ENCODE data around the gene LIAS.

The LIAS gene

DNA sequence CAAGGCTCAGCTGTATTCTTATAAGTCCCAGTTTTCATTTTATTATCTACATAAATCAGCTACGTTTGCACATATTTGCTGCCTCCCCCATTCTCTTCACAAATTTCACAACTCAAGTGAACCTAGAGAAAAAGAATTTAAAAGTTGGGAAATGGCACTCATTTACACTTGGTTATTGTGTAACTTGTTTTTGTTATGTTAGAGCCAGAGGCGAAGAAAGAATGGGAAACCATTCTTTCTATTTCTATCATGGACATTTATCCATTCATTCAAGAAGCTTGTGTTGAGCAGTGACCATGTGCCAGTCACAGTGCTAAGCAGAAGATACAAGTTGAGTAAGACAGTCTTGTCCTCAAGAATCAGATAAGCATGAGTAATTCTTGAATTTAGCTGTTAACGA, 13.5 kb downstream of the LIAS start:
- Histone ChIP-seq H3K27ac (ENCODE audit: insufficient read depth, low read depth, low read length, poor library complexity, severe bottlenecking) (no peak overlapping the region), H3K27me3 (ENCODE audit: control insufficient read depth, insufficient read depth, low read length, poor library complexity, severe bottlenecking) (no peaks in the 10 kb centered on the region), H3K9me3 (ENCODE audit: control insufficient read depth, low read length) (no peaks in the 10 kb centered on the region), H3K4me1 (ENCODE audit: control insufficient read depth, insufficient read depth, low read length) (no peaks in the 10 kb centered on the region), H3K4me3 (ENCODE audit: insufficient read depth, low read depth, low read length) (no peak overlapping the region), H3K36me3 (ENCODE audit: control insufficient read depth, insufficient read depth, low read length) (no peaks in the 10 kb centered on the region)
- 89 to 100% methylated on average over 2 to 3 of the region's 3 CpGs for WGBS, 2 experiments

DNA sequence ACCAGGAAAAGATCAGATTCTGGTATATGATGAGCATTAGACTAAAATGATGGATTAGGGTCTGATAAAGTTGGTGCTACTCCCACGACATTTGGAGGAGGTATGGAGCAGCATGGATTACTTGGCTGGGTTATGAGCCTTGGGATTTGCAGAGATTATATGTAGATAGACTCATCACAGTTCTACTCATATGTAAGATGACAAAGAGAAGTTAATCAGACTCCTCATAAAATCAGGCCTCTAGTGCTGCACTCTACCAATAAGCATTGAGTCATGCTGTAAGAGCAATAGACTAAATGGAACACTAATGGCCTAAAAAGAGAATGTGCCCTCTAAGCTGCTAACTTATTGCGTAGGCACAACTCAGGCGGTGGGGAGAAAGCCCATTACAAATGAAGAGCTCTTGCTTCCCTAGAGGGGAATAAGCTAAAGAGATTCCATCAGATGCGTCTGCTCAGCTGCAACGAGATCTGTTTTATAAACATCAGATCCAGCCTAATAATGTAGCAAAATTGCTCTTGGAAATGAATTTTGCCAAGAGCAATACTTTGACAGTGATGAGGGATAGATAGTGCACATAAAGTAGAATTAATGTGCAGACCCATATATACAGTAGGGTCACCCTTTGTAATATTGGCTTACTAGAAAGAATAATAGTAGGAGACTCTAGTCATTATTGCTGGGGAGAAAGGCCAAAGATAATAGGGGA, 17.5 kb downstream of the LIAS start:
- Histone ChIP-seq H3K27ac (ENCODE audit: insufficient read depth, low read depth, low read length, poor library complexity, severe bottlenecking) (no peak overlapping the region), H3K36me3 (ENCODE audit: control insufficient read depth, insufficient read depth, low read length) (no peaks in the 10 kb centered on the region), H3K27me3 (ENCODE audit: control insufficient read depth, insufficient read depth, low read length, poor library complexity, severe bottlenecking) (no peaks in the 10 kb centered on the region), H3K9me3 (ENCODE audit: control insufficient read depth, low read length) (no peaks in the 10 kb centered on the region), H3K4me3 (ENCODE audit: insufficient read depth, low read depth, low read length) (no peak overlapping the region), H3K4me1 (ENCODE audit: control insufficient read depth, insufficient read depth, low read length) (no peaks in the 10 kb centered on the region)
- 94 to 96% methylated on average over 5 of the region's 5 CpGs for WGBS, 2 experiments

DNA sequence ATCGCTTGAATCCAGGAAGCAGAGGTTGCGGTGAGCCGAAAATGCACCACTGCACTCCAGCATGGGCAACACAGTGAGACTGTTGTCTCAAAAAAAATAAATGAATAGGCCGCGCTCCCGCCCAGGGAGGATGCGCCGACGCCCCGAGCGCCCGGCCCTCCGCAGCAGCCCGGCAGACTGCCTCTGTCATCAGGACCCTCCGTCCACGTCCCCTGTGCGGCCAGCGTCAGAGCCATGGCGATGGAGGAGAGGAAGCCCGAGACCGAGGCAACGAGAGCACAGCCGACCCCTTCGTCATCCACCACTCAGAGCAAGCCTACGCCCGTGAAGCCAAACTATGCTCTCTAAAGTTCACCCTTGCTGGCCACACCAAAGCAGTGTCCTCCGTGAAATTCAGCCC, 21.4 kb downstream of the LIAS start:
- H3K36me3 ChIP-seq (ENCODE audit: control insufficient read depth, insufficient read depth, low read length): no peaks in the 10 kb centered on the region
- no peak overlapping the region for H3K4me3 ChIP-seq (ENCODE audit: insufficient read depth, low read depth, low read length)
- no peaks in the 10 kb centered on the region for H3K9me3 ChIP-seq (ENCODE audit: control insufficient read depth, low read length)
- H3K27me3 ChIP-seq (ENCODE audit: control insufficient read depth, insufficient read depth, low read length, poor library complexity, severe bottlenecking): no peaks in the 10 kb centered on the region
- no peaks in the 10 kb centered on the region for H3K4me1 ChIP-seq (ENCODE audit: control insufficient read depth, insufficient read depth, low read length)
- no peak overlapping the region for H3K27ac ChIP-seq (ENCODE audit: insufficient read depth, low read depth, low read length, poor library complexity, severe bottlenecking)
- 95 to 96% methylated on average over 27 of the region's 27 CpGs for WGBS, 2 experiments

DNA sequence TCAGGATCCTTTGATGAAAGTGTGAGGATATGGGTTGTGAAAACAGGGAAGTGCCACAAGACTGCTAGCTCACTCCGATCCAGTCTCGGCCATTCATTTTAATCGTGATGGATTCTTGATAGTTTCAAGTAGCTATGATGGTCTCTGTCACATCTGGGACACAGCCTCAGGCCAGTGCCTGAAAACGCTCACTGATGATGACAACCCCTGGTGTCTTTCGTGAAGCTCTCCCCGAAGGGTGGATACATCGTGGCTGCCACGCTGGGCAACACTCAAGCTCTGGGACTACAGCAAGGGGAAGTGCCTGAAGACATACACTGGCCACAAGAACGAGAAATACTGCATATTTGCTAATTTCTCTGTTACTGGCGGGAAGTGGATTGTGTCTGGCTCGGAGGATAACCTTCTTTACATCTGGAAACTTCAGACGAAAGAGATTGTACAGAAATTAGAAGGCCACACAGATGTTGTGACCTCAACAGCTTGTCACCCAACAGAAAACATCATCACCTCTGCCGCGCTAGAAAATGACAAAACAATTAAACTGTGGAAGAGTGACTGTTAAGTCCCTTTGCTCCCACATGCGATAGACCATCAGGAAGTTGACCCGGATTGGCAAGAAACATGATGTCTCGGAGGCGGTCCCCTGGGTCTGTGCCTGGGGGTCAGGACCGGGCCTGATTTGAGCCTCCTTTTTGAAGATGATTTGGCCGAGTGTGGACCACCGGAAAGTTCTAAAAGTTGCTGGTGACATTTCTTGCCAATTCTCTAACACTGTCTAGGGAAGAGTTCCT, 22.2 kb downstream of the LIAS start:
- no peak overlapping the region for H3K4me3 ChIP-seq (ENCODE audit: insufficient read depth, low read depth, low read length)
- H3K9me3 ChIP-seq (ENCODE audit: control insufficient read depth, low read length): no peaks in the 10 kb centered on the region
- WGBS, 2 experiments: 91 to 94% methylated on average over 21 of the region's 21 CpGs
- H3K27ac ChIP-seq (ENCODE audit: insufficient read depth, low read depth, low read length, poor library complexity, severe bottlenecking): no peak overlapping the region
- no peaks in the 10 kb centered on the region for H3K27me3 ChIP-seq (ENCODE audit: control insufficient read depth, insufficient read depth, low read length, poor library complexity, severe bottlenecking)
- H3K4me1 ChIP-seq (ENCODE audit: control insufficient read depth, insufficient read depth, low read length): no peaks in the 10 kb centered on the region
- no peaks in the 10 kb centered on the region for H3K36me3 ChIP-seq (ENCODE audit: control insufficient read depth, insufficient read depth, low read length)

DNA sequence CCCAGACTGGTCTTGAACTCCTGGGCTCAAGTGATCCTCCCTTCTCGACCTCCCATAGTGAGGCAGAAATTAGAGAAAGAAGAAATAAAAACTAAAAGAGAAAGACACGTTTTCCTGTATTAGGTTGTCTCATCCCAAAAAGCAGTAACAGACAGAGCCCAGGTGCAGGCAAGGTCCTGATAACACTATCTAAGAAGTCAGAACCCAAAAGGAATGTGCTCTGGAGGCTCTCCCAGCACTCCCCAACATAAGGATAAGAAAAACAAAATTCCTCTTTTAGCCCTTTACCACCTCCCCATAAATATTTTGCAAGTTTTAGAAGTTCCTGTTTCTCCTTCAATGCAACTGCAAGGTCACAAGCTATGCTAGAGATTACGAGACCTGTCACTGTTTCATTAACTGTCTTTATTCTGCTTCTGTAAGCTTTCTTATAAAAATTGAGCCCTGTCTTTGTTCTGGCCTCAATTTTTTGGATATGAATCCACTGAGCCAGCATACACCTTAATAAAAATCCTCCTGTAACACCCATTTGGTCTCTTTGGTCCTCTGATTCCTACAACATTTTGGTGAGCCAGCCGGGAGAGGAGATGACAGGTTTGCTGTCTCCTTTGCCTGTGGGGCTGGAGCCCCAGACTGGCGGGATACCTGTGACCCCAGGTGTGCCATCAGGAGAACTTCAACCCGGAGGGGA, 25.9 kb downstream of the LIAS start:
- no peaks in the 10 kb centered on the region for H3K36me3 ChIP-seq (ENCODE audit: control insufficient read depth, insufficient read depth, low read length)
- H3K4me3 ChIP-seq (ENCODE audit: insufficient read depth, low read depth, low read length): no peak overlapping the region
- 92 to 96% methylated on average over 6 of the region's 6 CpGs for WGBS, 2 experiments
- no peaks in the 10 kb centered on the region for H3K9me3 ChIP-seq (ENCODE audit: control insufficient read depth, low read length)
- no peak overlapping the region for H3K27ac ChIP-seq (ENCODE audit: insufficient read depth, low read depth, low read length, poor library complexity, severe bottlenecking)
- no peaks in the 10 kb centered on the region for H3K4me1 ChIP-seq (ENCODE audit: control insufficient read depth, insufficient read depth, low read length)
- H3K27me3 ChIP-seq (ENCODE audit: control insufficient read depth, insufficient read depth, low read length, poor library complexity, severe bottlenecking): no peaks in the 10 kb centered on the region

DNA sequence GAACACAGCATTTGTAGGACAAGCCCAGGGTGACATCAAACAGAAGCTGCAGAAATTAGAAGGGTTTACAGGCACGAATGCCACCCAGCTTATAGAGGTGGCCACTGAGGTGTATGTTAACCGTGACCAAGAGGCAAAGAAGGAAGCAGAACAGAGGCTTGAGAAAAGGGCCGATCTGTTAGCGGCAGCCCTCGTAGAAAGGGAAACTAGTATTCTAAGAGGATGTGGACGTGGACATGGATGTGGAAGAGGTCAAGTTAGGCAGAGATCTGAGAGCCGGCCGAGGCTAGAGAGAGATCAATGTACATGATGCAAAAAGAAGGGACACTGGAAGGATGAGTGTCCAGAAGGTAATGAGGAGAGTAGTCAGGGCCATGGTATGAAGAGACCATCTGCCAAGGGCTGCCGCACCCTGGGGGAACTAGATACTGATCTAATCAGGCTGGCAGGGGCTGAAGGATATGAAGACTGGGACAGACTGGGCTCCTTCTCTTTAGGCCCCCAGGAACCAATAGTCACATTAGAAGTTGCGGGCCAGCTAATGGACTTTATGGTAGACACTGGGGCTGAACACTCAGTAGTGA, 27.5 kb downstream of the LIAS start:
- Histone ChIP-seq H3K9me3 (ENCODE audit: control insufficient read depth, low read length) (no peaks in the 10 kb centered on the region), H3K27me3 (ENCODE audit: control insufficient read depth, insufficient read depth, low read length, poor library complexity, severe bottlenecking) (no peaks in the 10 kb centered on the region), H3K36me3 (ENCODE audit: control insufficient read depth, insufficient read depth, low read length) (no peaks in the 10 kb centered on the region), H3K4me3 (ENCODE audit: insufficient read depth, low read depth, low read length) (no peak overlapping the region), H3K27ac (ENCODE audit: insufficient read depth, low read depth, low read length, poor library complexity, severe bottlenecking) (no peak overlapping the region), H3K4me1 (ENCODE audit: control insufficient read depth, insufficient read depth, low read length) (no peaks in the 10 kb centered on the region)
- WGBS, 2 experiments: 87 to 90% methylated on average over 10 of the region's 10 CpGs

DNA sequence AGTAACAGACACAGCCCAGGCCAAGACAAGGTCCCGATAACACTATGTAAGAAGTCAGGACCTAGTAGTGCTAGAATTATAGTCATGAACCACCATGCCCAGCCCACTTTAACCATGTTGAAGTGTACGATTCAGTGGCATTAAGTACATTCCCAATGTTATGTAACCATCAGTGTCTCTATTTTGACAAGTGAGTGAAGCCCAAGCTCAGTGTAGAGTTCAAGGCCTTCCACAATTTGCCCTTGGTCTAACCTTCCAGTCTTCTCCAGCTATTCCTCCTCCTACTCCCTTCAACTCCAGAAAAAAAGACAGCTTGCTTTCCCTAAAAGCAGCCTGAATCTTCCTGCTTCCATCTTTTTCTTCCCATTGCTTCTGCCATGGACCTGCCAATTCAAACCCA, 31.5 kb downstream of the LIAS start:
- WGBS, 2 experiments: 95 to 97% methylated on average over 2 of the region's 2 CpGs
- Histone ChIP-seq H3K36me3 (ENCODE audit: control insufficient read depth, insufficient read depth, low read length) (no peaks in the 10 kb centered on the region), H3K27me3 (ENCODE audit: control insufficient read depth, insufficient read depth, low read length, poor library complexity, severe bottlenecking) (no peaks in the 10 kb centered on the region), H3K27ac (ENCODE audit: insufficient read depth, low read depth, low read length, poor library complexity, severe bottlenecking) (no peak overlapping the region), H3K9me3 (ENCODE audit: control insufficient read depth, low read length) (no peaks in the 10 kb centered on the region), H3K4me3 (ENCODE audit: insufficient read depth, low read depth, low read length) (no peak overlapping the region), H3K4me1 (ENCODE audit: control insufficient read depth, insufficient read depth, low read length) (no peaks in the 10 kb centered on the region)

DNA sequence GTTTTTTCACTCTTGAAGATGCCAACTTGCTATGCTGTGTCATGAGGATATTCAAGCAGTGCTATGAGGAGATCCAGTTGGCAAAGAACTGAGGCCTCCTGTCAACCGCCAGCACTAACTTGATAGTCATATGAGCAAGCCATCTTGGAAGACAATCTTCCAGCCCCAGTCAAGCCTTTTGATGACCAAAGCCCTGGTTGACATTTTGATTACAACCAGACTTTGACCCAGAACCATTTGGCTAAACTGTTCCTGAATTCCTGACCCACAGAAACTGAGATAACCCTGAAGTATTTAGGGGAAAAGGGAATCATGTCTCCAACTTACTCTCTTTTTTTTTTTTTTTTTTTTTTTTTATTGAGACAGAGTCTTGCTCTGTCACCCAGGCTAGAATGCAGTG, 35.5 kb downstream of the LIAS start:
- Histone ChIP-seq H3K4me3 (ENCODE audit: insufficient read depth, low read depth, low read length) (no peak overlapping the region), H3K4me1 (ENCODE audit: control insufficient read depth, insufficient read depth, low read length) (no peaks in the 10 kb centered on the region), H3K27me3 (ENCODE audit: control insufficient read depth, insufficient read depth, low read length, poor library complexity, severe bottlenecking) (no peaks in the 10 kb centered on the region), H3K36me3 (ENCODE audit: control insufficient read depth, insufficient read depth, low read length) (peaks cover 6% of the 10 kb centered on the region), H3K27ac (ENCODE audit: insufficient read depth, low read depth, low read length, poor library complexity, severe bottlenecking) (no peak overlapping the region), H3K9me3 (ENCODE audit: control insufficient read depth, low read length) (no peaks in the 10 kb centered on the region)
- whole genome bisulfite sequencing, 2 experiments: 93 to 98% methylated on average over 1 of the region's 1 CpG

DNA sequence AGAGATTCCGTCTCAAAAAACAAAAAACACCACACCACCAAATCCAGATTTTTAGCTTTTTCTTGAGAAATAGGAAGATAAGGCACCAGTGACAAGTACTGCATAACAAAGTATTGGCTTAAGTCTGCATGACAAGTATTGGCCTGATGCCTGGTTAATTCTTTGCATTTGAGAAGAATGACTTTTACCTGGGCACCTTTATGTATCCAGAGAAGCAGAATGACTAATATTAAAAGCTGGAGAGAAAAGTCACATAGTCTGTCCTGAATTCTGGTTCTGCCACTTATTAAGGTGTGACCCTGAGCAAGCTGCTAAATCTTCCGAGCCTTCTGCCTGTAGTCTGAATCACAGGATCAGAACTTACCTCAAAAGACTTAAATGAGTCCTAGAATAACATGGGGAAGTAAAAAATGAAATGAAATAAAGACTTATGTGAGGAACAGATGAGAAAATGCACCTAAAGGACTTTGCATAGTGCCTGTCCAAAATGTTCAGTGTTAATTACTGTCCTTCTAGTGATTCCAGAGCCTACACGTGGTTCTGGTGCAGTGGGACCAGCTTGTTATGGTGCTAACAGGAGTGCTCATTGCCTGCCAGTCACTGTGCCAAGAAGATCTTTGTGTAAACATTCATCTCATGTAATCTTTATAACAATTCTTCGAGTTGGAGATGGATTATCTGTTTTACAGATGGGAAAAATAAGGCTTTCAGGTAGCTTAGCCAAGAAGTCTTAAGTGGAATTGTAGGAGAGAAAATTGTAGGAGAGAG, 36.8 kb downstream of the LIAS start:
- Histone ChIP-seq H3K4me1 (ENCODE audit: control insufficient read depth, insufficient read depth, low read length) (no peaks in the 10 kb centered on the region), H3K4me3 (ENCODE audit: insufficient read depth, low read depth, low read length) (no peak overlapping the region), H3K9me3 (ENCODE audit: control insufficient read depth, low read length) (no peaks in the 10 kb centered on the region), H3K27ac (ENCODE audit: insufficient read depth, low read depth, low read length, poor library complexity, severe bottlenecking) (no peak overlapping the region), H3K27me3 (ENCODE audit: control insufficient read depth, insufficient read depth, low read length, poor library complexity, severe bottlenecking) (no peaks in the 10 kb centered on the region), H3K36me3 (ENCODE audit: control insufficient read depth, insufficient read depth, low read length) (peaks cover 11% of the 10 kb centered on the region)
- WGBS, 2 experiments: 88 to 89% methylated on average over 4 of the region's 4 CpGs
